ENCODE data around the gene CSNK2A3.
A peak's percentile ranks its signal among the peaks of the same experiment; 100 is the strongest.

CSNK2A3 gene

DNA sequence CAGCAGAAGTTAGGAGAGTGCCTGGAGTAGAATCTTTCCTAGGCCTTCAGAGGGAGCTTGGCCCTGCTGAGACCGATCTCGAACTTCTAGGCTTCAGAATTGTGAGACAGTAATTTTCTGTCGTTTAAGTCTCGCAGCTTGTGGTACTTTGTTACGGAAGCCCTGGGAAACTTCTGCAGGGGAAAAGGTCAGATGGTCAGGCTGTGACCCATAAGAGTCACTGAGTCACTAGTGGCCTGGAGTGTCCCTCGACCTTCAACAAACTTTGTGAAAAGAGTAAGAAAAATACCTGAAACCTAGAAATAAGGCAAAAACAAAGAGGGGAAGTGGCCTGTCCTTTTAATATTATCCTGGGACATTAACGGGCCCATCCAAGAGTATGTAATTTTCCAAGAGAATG is 34.6 kb downstream of the CSNK2A3 start:
- no peak for DNase-seq (ENCODE audit: low read depth in 2 of 2)
- no peak overlapping the region for H3K4me3 ChIP-seq (replicated peaks in 1 of 2; ENCODE audit: low read depth in 2 of 2, low read length in 2 of 2)
- TF ChIP-seq, protein P1, sequence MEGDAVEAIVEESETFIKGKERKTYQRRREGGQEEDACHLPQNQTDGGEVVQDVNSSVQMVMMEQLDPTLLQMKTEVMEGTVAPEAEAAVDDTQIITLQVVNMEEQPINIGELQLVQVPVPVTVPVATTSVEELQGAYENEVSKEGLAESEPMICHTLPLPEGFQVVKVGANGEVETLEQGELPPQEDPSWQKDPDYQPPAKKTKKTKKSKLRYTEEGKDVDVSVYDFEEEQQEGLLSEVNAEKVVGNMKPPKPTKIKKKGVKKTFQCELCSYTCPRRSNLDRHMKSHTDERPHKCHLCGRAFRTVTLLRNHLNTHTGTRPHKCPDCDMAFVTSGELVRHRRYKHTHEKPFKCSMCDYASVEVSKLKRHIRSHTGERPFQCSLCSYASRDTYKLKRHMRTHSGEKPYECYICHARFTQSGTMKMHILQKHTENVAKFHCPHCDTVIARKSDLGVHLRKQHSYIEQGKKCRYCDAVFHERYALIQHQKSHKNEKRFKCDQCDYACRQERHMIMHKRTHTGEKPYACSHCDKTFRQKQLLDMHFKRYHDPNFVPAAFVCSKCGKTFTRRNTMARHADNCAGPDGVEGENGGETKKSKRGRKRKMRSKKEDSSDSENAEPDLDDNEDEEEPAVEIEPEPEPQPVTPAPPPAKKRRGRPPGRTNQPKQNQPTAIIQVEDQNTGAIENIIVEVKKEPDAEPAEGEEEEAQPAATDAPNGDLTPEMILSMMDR (IDR thresholded peaks at IDR 0.05; ENCODE audit: low read depth, low read length): no peak

DNA sequence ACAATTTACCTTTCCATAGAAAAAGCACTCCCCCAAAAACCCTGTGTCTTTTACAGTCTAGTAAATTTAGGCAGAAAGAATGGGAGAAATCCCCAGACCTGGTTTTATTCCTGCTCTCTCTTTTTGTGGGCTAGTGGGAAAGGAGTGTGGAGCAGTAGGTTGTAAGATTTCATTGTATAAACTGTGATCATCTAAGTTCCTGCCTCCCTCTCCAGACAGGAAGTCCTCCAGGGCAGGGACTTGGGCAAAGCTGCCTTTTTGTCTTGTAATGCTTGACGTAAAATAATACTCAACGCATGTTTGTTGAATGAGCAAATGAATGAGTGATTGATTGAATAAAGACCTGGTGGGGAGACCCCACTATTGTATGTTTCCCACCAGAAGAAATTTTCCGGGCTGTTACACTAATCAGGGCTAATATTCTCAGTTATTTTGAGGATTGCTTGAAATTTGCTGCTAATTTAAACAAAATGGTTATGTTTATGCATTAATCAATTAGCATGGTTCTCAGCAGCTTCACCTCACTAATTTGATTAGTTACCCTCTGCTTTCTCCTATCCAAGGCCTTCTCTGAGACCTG is 36.3 kb downstream of the CSNK2A3 start:
- DNase-seq (ENCODE audit: low read depth in 2 of 2): no peak
- no peak overlapping the region for H3K4me3 ChIP-seq (replicated peaks in 1 of 2; ENCODE audit: low read depth in 2 of 2, low read length in 2 of 2)

DNA sequence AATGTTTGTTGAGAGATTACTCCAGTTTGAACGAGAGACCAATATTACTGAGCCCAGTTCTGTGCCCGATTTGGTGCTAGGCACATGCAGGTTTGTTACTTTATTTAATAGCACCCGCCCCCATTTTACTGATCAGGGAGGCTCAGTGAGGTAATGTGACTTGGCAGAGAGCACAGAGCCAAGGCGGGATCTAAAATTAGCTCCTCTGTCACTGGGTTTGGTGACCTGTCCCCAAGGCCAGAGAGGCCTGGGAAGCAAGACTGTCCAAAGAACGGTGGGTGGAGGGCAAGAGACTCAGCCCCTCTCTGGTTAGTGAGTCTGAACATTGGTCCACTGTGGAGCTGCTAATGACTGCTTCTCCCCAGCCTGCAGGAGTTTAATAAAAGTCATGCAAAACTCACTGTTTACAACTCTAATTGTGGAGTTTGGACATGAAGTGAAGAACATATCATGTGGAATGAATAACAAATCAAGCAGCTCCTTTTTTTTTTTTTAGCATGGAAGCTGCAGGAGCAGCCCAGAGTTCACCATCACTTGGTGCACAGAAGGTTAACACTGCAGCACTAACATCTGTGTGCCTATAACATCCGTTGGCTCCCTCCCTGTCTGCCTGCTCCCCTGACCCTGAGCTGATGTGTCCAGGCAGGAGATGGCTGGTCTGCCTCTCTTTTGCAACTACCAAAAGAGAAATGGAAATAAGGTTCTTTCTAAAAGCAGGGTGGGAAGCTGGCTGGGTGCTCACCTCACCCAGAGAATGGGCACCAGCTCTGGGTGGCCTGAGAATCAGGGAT is 39.0 kb downstream of the CSNK2A3 start:
- TF ChIP-seq, protein P1 (IDR thresholded peaks at IDR 0.05; ENCODE audit: low read depth, low read length): no peak
- DNase-seq (ENCODE audit: low read depth in 2 of 2): no peak
- no peak overlapping the region for H3K4me3 ChIP-seq (replicated peaks in 1 of 2; ENCODE audit: low read depth in 2 of 2, low read length in 2 of 2)

More for the DNA sequence above, 36.3 kb downstream of the CSNK2A3 start:
- TF ChIP-seq, protein P1 (IDR thresholded peaks at IDR 0.05; ENCODE audit: low read depth, low read length): no peak

DNA sequence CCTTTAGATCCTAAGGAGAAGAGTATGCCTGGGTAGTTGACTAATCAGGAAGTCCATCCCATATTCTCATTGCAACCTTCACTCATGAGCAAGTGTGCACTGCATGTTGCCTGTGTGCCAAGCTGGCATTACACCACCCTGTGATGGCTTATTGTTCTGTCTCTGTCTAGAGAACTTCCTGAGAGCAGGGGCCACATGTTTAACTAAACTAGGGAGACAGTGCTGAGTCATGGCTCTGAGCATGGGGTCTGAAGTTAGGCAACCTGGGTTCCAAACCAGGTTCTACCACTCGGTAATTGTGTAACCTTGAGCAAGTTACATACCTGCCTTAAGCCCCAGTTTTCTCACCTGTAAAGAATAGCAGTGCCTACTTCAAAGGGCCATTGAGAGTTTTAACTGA is 39.6 kb downstream of the CSNK2A3 start:
- no peak overlapping the region for H3K4me3 ChIP-seq (replicated peaks in 1 of 2; ENCODE audit: low read depth in 2 of 2, low read length in 2 of 2)
- TF ChIP-seq, protein P1 (IDR thresholded peaks at IDR 0.05; ENCODE audit: low read depth, low read length): no peak
- DNase-seq (ENCODE audit: low read depth in 2 of 2): peak; percentile 43 to 57

DNA sequence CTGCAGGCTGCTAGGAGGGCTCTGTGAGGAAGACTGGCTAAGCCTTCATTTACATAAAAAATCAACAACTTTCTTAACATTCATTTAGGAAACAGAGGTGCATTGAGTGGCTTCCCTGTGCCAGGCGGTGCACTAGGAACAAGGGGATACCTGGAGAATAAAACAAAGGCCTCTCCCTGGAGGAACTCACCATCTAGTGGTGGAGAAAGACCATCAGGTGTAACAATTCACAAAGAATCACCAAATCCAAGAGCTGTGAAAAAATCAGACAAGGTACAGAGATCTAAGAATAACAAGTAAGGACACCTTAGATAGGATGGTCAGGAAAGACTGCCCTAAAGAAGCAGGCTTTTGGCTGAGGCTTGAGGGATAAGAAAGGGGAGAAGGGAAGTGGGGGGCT is 40.3 kb downstream of the CSNK2A3 start:
- H3K4me3 ChIP-seq (replicated peaks in 1 of 2; ENCODE audit: low read depth in 2 of 2, low read length in 2 of 2): no peak overlapping the region
- DNase-seq (ENCODE audit: low read depth in 2 of 2): no peak
- TF ChIP-seq, protein P1 (IDR thresholded peaks at IDR 0.05; ENCODE audit: low read depth, low read length): no peak

DNA sequence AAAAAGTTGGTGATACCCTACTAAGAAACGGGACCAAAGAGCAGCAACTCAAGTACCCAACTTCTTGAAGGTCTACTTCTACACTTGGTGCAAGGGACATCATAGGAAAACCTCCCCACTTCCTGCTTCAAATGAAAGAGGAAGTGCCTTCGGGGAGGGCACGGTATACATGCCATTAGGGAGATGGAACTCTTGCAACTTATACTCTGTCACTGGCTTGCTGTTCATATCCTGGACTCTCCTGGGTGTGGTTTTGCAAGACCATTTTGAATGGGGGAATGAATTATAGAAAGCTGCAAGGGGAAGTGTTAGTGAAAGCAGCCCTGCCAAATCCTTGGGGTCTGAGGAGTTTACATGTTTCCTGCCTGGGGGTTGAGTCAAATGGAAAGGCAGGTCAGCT is 41.9 kb downstream of the CSNK2A3 start:
- TF ChIP-seq, protein P1 (IDR thresholded peaks at IDR 0.05; ENCODE audit: low read depth, low read length): no peak
- H3K4me3 ChIP-seq (replicated peaks in 1 of 2; ENCODE audit: low read depth in 2 of 2, low read length in 2 of 2): no peak overlapping the region
- no peak for DNase-seq (ENCODE audit: low read depth in 2 of 2)

Data from cardiac fibroblast (primary cell).